HEK293 (cell line): ENCODE data around the gene MOV10L1.

ENCODE experiments used
- CTCF ChIA-PET: fragments of 350-600 bp; formaldehyde crosslinking; extraction: SDS; loops from one replicate; lab custom pipeline; 2021; ENCODE audit warnings: antibody characterized with exemption; lab: Yijun Ruan, JAX
- POLR2A ChIA-PET: fragments of 300-600 bp; formaldehyde crosslinking; extraction: SDS; loops from one replicate; lab custom pipeline; 2020; ENCODE audit warnings: antibody characterized with exemption, inconsistent platforms; lab: Yijun Ruan, JAX
- H3K27ac ChIP-seq: fragments of 200-500 bp; sonication (Bioruptor generic); 2 replicates; pipeline ENCODE4 v1.5.1; 2014; ENCODE audit warnings: low read depth, low read length, control low read depth, inconsistent platforms; ENCODE audit errors: extremely low read depth
- H3K36me3 ChIP-seq, 2 experiments: fragments of 200-500 bp in 1 of 2; sonication (Bioruptor generic) in 1 of 2; 1 replicate in 1 of 2; 2 replicates in 1 of 2; pipeline ENCODE4 v1.5.1; 2014 to 2017; ENCODE audit warnings: inconsistent platforms in 2 of 2, low read length in 2 of 2; ENCODE audit not compliant: control insufficient read depth in 2 of 2, insufficient read depth in 1 of 2
- H3K4me1 ChIP-seq: fragments of 200-500 bp; sonication (Bioruptor generic); 2 replicates; pipeline ENCODE4 v1.5.1; 2014; ENCODE audit warnings: mild to moderate bottlenecking, low read length, inconsistent platforms; ENCODE audit not compliant: control insufficient read depth, insufficient read depth
- H3K4me3 ChIP-seq: 2 replicates; pipeline ENCODE4 v1.5.1; 2011; ENCODE audit warnings: low read depth, mild to moderate bottlenecking, control low read depth, low read length, moderate library complexity
- H3K9me3 ChIP-seq: fragments of 200-500 bp; sonication (Bioruptor generic); 2 replicates; pipeline ENCODE4 v1.5.1; 2014; ENCODE audit warnings: low read depth, low read length, inconsistent platforms; ENCODE audit not compliant: control insufficient read depth, insufficient read depth
- INSM2 ChIP-seq: fragments of 450-650 bp; formaldehyde crosslinking; IDR thresholded peaks from 2 replicates; pipeline ENCODE4 v1.5.1; 2016; ENCODE audit warnings: missing biosample characterization, missing genetic modification characterization
- MYNN ChIP-seq: fragments of 450-650 bp; formaldehyde crosslinking; IDR thresholded peaks from 2 replicates; pipeline ENCODE4 v1.5.1; 2016; ENCODE audit warnings: missing biosample characterization, missing genetic modification characterization, borderline replicate concordance
- SETDB1 ChIP-seq: IDR thresholded peaks from one replicate; pipeline ENCODE4 v1.6.1; 2017; ENCODE audit warnings: mild to moderate bottlenecking, low read length, moderate library complexity, mixed read lengths; ENCODE audit not compliant: insufficient read length
- SP3 ChIP-seq: fragments of 450-650 bp; formaldehyde crosslinking; IDR thresholded peaks from 2 replicates; pipeline ENCODE4 v1.5.1; 2016; ENCODE audit warnings: missing biosample characterization, missing genetic modification characterization
- ZBTB26 ChIP-seq: fragments of 450-650 bp; formaldehyde crosslinking; optimal IDR thresholded peaks from 2 replicates; pipeline ENCODE3; 2016; ENCODE audit warnings: missing biosample characterization, mild to moderate bottlenecking, missing genetic modification characterization
- ZNF112 ChIP-seq: fragments of 450-650 bp; formaldehyde crosslinking; IDR thresholded peaks from 2 replicates; pipeline ENCODE4 v1.5.0; 2017; ENCODE audit warnings: missing biosample characterization, missing genetic modification characterization
- ZNF146 ChIP-seq: fragments of 450-650 bp; formaldehyde crosslinking; IDR thresholded peaks from 2 replicates; pipeline ENCODE4 v1.5.1; 2016; ENCODE audit warnings: missing biosample characterization, missing genetic modification characterization
- ZNF223 ChIP-seq: fragments of 450-650 bp; formaldehyde crosslinking; IDR thresholded peaks from 2 replicates; pipeline ENCODE4 v1.5.1; 2016; ENCODE audit warnings: missing biosample characterization, missing genetic modification characterization
- ZNF24 ChIP-seq: fragments of 450-650 bp; formaldehyde crosslinking; IDR thresholded peaks from 2 replicates; pipeline ENCODE4 v1.5.1; 2016; ENCODE audit warnings: missing biosample characterization, missing genetic modification characterization
- ZNF292 ChIP-seq: fragments of 450-650 bp; formaldehyde crosslinking; IDR thresholded peaks from 2 replicates; pipeline ENCODE4 v1.5.1; 2016; ENCODE audit warnings: low read depth, missing biosample characterization, missing genetic modification characterization, borderline replicate concordance
- ZNF423 ChIP-seq: fragments of 450-650 bp; formaldehyde crosslinking; IDR thresholded peaks from 2 replicates; pipeline ENCODE4 v1.5.1; 2016; ENCODE audit warnings: missing biosample characterization, missing genetic modification characterization
- ZNF433 ChIP-seq: fragments of 450-650 bp; formaldehyde crosslinking; IDR thresholded peaks from 2 replicates; pipeline ENCODE4 v1.5.1; 2016; ENCODE audit warnings: missing biosample characterization, missing genetic modification characterization, low read depth
- ZNF513 ChIP-seq: fragments of 450-650 bp; IDR thresholded peaks from 2 replicates; pipeline ENCODE4 v1.5.1; 2018; ENCODE audit warnings: missing biosample characterization, missing genetic modification characterization
- ZNF555 ChIP-seq: fragments of 450-650 bp; formaldehyde crosslinking; conservative IDR thresholded peaks from 2 replicates; pipeline ENCODE4 v1.5.1; 2017; ENCODE audit warnings: missing biosample characterization, mild to moderate bottlenecking, missing genetic modification characterization, inconsistent platforms
- ZNF610 ChIP-seq: fragments of 450-650 bp; formaldehyde crosslinking; IDR thresholded peaks from 2 replicates; pipeline ENCODE4 v1.5.1; 2016; ENCODE audit warnings: missing biosample characterization, missing genetic modification characterization, borderline replicate concordance
- ZNF654 ChIP-seq: fragments of 450-650 bp; formaldehyde crosslinking; IDR thresholded peaks from 2 replicates; pipeline ENCODE4 v1.5.1; 2016; ENCODE audit warnings: low read depth, missing biosample characterization, missing genetic modification characterization
- ZNF677 ChIP-seq: fragments of 450-650 bp; IDR thresholded peaks from 2 replicates; pipeline ENCODE4 v1.5.0; 2018; ENCODE audit warnings: missing biosample characterization, mild to moderate bottlenecking, missing genetic modification characterization, moderate library complexity
- ZSCAN23 ChIP-seq: fragments of 450-650 bp; formaldehyde crosslinking; IDR thresholded peaks from 2 replicates; pipeline ENCODE4 v1.5.1; 2016; ENCODE audit warnings: missing biosample characterization, missing genetic modification characterization
- ZXDB ChIP-seq: fragments of 450-650 bp; formaldehyde crosslinking; IDR thresholded peaks from 2 replicates; pipeline ENCODE4 v1.5.1; 2016; ENCODE audit warnings: missing biosample characterization, missing genetic modification characterization

Gene MOV10L1

GRCh38 chr22:50157709-50158375 is 68.0 kb downstream of the MOV10L1 start:
- Histone ChIP-seq H3K27ac (no peak overlapping the region), H3K36me3 (no peaks in the 10 kb centered on the region), H3K4me1 (no peaks in the 10 kb centered on the region), H3K9me3 (no peaks in the 10 kb centered on the region), H3K4me3 (no peak overlapping the region)
- TF ChIP-seq ZNF24 (tag by site-specific recombination) (no peak), ZNF654 (no peak), ZNF223 (tag by site-specific recombination) (no peak), ZNF292 (tag by site-specific recombination) (no peak), ZNF555 (no peak), SP3 (no peak)
- POLR2A ChIA-PET, result interaction anchor here (0.6 kb wide), 1 partner anchor 253 kb away, joined by 3 read pairs; no protein-coding TSS in a partner anchor
- CTCF ChIA-PET, result interaction anchor here (0.6 to 2.9 kb wide), 5 partner anchors 8 to 325 kb away, joined by 3 to 18 read pairs (median 4); no protein-coding TSS in a partner anchor

- H3K9me3 ChIP-seq, result no peaks in the 10 kb centered on the region
- TF ChIP-seq ZNF610, result no peak
- no peak for TF ChIP-seq MYNN (tag by site-specific recombination)
- TF ChIP-seq ZNF292 (tag by site-specific recombination), result no peak
- no peak for TF ChIP-seq ZNF112 (tag by site-specific recombination)
- TF ChIP-seq INSM2, result no peak
- no peak for TF ChIP-seq ZNF677 (tag by site-specific recombination)
- no peak for TF ChIP-seq ZNF423 (tag by site-specific recombination)
- no peak for TF ChIP-seq ZSCAN23 (tag by site-specific recombination)
- TF ChIP-seq ZNF513, result no peak
- TF ChIP-seq SETDB1, result no peak
- TF ChIP-seq ZBTB26 (tag by site-specific recombination), result no peak
- TF ChIP-seq ZNF433 (tag by site-specific recombination), result no peak
- no peak for TF ChIP-seq ZXDB
- no peak for TF ChIP-seq ZNF146 (tag by site-specific recombination)
- H3K36me3 ChIP-seq, result no peaks in the 10 kb centered on the region
- POLR2A ChIA-PET, result interaction anchor here (0.5 kb wide), 1 partner anchor 339 kb away, joined by 4 read pairs; no protein-coding TSS in a partner anchor
- no peaks in the 10 kb centered on the region for H3K4me1 ChIP-seq
- CTCF ChIA-PET, result interaction anchor here (0.6 kb wide), 1 partner anchor 18 kb away, joined by 3 read pairs; no protein-coding TSS in a partner anchor
- H3K27ac ChIP-seq, result no peak overlapping the region
- H3K4me3 ChIP-seq, result no peak overlapping the region
Measured at GRCh38 chr22:50160947-50161346, 71.1 kb downstream of the MOV10L1 start.
